HG03378 (cell line): ENCODE results near the gene TBX20.
"Not testable (repeated sequence)": the region's sequence is repeated elsewhere in the genome, so short reads cannot be mapped to it uniquely, and the experiment has no call there.

Experiments used
- ATAC-seq: cut with Tn5 transposase; IDR thresholded peaks from one replicate; pipeline ENCODE4 v1.9.1; 2021; ENCODE audit warnings: mild to moderate bottlenecking, moderate library complexity; ENCODE audit not compliant: unreplicated experiment

The TBX20 gene

DNA sequence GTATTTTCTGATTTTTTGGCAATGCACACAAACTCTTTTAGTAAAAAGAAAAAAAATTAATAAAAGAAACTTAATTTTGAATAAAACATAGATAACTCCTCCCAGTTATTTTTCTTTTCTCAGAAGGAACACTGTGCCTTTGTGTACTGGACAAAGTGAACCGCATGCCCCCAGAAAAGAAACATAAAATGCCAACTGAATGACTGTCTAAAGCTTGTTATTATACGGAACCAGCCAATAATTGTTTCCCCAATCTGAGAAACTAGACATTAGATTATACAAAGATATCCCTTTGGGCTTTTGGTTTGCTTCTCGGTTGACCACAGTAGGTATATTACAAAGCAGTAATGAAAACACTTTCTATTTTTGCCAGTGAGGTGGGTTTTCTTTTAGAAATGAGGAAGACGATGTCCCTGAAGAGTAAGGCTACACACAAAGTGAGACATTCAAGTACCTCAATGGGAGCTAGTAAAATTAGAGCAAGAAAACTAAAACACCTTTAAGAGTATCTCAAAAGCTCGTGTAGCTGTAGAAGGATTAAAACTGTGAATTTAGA lies 25.3 kb downstream of the TBX20 start:
- peak; percentile 61 for ATAC-seq

- ATAC-seq: not testable (repeated sequence)
Measured at GRCh38 chr7:35227438-35227837, 26.5 kb downstream of the TBX20 start.

- ATAC-seq: not testable (repeated sequence)
Measured at GRCh38 chr7:35222445-35222844, 31.5 kb downstream of the TBX20 start.

DNA sequence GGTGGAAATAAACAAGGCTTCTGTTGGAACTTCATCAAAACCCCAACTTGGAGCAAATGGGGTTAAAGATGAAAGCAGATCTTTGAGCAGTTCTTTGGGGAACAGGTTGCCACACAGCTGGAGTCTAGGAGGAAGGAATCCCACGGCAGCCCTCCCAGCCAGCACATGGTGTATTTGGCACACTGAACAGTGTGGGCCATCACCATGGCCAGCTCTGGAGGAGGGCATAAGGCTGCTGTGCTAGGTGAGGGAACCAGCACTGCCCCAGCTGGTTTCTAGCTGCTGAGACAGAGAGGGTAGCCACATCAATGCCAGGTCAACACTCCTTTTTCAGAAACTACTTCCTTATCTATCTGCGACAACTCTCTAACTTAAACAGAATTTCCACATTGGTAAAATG lies 33.7 kb downstream of the TBX20 start:
- not testable (repeated sequence) for ATAC-seq

DNA sequence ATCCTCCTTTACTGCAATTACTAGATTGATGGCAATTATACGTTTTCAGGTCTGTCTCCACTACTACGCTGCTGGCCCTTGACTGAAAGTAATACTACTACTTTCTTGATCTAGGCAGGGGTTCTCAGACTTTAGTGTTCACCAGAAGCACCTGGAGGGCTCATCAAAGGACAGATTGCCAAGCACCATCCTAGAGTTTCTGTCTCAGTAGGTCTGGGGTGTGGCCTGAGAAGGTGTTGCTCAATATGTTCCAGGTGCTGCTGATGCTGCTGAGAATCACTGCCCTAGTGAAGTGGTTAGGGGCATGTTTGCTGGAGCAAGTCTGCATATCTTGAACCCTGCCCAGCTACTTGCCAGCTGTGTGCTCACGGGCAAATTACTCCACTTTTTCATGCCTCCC lies 37.9 kb downstream of the TBX20 start:
- ATAC-seq: not testable (repeated sequence)

DNA sequence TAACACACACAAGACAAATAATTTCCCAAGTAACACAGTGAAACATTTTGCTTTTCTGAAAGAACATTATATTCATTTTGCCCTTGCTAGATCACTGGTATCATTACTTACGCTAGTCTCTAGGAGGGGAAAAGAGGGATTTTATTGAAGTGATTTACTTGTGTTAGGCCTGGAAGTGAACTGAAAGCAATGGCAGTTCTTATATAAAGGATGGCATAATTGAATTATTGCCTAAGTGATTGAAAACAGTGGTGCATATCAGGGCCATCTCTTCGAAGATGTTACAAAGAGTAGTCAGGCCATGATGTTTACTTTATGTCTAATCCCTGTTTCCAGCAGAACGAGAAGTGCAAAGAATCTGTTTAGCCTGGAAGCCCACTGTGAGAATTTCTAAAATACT lies 38.8 kb downstream of the TBX20 start:
- not testable (repeated sequence) for ATAC-seq

- ATAC-seq: not testable (repeated sequence)
Measured at GRCh38 chr7:35206924-35207323, 47.0 kb downstream of the TBX20 start.

DNA sequence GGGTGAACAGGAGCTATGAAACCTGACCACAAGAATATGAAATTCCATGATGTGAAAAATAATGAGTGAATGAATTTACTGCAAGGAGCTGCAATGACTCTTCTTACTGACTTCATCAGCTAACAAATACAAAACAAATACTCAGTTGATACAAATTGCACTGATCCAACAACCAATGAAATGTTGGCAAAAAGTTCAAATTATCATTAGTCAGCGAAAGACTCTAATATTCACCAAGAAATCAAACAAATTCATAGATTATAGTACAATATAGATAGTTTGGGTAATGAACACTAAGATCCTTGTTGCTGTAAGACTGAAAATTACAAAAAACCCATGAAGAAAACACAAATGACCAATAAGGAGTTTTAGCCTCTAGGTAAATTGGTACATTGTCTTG lies 49.0 kb downstream of the TBX20 start:
- ATAC-seq: not testable (repeated sequence)

DNA sequence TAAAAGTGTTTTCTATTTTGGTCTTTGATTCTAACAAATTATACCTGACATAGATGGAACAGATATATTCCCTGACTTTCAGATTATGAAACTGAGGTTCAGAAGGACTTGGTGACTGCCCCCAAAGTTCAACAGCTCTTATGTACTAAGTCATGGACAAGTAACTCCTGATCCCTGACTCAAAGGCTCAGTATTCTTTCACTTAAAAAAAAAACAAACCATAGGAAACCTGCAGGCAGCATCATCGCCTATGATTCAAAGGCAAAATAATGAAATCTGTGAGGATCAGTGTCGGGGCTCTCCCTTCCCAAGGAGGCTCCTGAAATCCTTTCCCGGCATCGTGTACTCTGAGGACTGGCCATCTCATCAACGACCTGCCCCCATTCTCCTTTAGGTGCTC lies 49.9 kb downstream of the TBX20 start:
- ATAC-seq: not testable (repeated sequence)

GRCh38 chr7:35202353-35202752 lies 51.5 kb downstream of the TBX20 start:
- not testable (repeated sequence) for ATAC-seq

DNA sequence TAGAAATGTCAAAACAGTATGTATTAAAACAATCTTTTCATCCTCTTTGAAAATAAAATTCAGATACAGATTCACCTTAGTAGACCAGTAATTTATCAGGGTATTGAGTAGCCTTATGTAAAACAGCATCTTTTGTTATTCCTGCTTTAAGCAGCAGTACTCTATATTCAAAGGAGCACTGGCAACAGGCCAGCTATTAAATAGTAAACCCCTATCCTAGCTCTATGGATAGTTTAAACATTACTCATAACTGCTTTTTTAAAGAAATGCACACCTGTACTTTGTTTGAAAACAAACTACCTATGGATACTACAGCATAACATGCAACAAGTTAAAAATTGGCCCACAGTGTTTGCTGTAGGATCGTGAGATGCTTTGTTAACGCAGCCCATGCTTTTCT lies 53.7 kb downstream of the TBX20 start:
- not testable (repeated sequence) for ATAC-seq

- ATAC-seq: not testable (repeated sequence)
Measured at GRCh38 chr7:35198370-35199140, 55.3 kb downstream of the TBX20 start.

GRCh38 chr7:35191571-35191970 lies 62.3 kb downstream of the TBX20 start:
- ATAC-seq: not testable (repeated sequence)

DNA sequence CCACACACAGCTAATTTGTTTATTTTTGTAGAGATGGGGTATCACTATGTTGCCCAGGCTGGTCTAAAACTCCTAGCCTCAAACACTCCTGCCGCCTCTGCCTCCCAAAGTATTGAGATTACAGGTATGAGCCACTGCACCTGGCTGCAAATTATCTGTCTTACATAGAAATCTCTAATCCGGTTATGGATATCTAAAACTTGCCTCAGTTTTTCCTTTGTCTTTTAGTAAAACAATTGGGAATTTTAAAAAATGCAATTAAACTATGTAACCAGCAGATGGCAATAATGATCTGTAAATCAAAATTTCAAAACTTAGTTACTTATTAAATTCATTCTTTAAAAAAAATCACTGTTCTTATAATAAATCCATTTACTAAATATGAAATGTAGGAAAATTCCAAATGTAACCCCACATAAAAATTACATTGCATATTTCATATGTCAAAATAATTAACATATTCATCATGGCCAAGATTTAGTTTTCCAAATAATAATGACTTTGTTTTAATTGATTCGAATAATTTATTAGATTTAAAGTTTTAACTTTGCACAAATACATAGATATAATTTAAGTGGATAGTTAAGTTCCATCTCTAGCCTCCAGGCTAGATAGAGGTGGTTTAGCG lies 63.6 kb downstream of the TBX20 start:
- ATAC-seq: not testable (repeated sequence)

DNA sequence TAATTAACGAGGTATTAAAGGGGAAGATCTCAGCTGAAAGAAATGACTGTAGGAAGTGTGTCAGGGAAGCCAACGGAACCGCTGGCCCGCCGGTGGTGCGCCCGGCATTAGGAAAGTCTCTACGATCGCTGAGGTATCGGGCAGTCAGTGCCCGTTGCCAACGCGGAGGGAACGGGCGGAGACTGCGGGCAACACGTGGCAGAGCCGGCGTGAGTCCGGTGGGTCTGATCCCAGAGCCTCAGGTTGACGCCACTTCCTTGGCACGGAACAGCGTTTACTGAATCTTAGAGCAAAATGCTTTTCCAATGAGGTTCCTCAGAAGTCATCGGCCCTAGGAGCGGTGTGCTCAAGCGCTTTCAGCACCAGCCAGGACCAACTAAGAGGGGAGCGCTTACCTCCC lies 67.1 kb downstream of the TBX20 start:
- ATAC-seq: not testable (repeated sequence)

- no peak for ATAC-seq
Measured at GRCh38 chr7:35185908-35186731, 67.8 kb downstream of the TBX20 start.

DNA sequence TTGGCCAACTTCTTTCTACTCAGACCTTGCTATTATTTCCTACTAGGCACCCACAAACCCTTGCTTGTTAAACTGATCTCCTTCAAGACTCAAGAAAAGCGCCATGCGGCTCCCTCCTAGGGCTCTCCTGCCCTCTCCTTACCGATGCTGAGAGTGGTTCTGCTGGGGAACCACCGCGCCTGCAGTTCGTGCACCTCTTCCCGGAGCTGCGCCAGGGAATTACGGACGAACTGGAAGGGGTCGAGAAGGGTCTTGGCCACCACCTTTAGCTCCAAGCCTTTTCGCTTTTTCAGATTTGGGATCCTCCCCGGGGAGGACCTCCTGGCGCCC lies 68.4 kb downstream of the TBX20 start:
- not testable (repeated sequence) for ATAC-seq

DNA sequence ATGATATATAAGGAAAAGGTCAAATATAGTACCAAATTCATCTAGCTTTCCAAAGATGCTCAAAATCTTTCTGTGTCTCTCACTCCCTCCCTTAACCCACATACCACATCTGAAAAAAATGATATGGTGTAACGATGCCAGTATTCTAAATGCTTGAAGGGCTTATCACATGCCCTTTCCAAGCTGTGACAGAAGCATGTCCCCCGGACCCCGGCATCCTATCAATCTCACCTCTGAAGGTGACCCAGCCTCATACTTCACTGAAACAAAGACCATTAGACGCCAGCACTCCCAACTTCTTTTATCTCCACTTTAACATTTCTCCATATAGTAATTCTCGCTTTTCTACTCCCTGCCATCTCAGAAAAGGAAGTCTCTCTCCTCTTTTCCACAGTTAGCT lies 68.9 kb downstream of the TBX20 start:
- ATAC-seq: not testable (repeated sequence)

DNA sequence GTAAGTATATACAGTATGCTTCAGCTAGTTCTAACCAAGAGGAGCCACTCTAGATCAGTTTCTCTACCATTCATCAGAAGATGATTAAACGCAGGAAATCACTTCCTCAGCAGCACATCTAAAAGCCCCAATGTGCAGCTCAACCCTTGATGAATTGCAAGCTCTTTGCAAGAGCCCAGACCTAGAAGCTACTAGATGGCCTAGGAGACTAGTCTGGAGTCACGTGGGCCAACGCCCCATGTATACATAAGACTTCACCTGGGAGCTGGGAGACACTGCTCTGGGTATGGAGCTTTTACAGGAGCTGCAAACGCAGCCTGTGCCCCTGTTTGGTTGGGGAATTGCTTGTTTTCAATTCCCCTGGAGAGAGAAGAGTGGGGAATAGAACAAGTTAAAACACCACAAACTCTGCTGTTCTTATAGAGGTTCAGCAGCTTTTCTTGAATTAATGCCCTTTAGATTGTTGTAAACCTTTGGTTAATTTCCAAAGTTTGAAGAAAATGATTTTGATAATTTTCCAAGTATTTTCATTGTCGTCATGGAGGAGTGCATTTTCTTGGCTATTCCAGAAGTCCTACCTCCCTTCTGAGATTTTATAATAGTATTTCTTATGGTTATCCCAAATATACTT lies 69.9 kb downstream of the TBX20 start:
- not testable (repeated sequence) for ATAC-seq

DNA sequence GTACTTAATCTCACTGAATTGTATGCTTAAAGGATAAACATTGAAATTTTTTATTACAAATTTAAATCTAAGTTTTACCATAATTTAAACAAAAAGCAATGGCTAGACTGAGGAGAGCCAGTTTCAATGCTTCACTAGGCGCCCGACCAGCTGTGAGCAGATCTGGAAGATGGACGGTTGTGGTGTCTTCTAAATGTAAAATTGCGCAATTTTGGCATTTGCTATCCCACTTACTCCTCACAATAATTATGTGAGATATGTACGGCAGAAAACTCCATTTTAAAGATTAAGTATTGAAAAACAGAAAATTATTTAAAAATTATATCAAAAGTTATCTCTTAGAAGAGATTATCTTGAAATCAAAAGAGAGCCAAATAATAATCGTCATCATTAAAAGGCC lies 73.2 kb downstream of the TBX20 start:
- not testable (repeated sequence) for ATAC-seq

GRCh38 chr7:35173176-35173575 lies 80.7 kb downstream of the TBX20 start:
- ATAC-seq: not testable (repeated sequence)
